Glutamatergic neuron (in vitro differentiated cells): Measurements from ENCODE around the gene RNU7-1. TPM values are rescaled to one million over a fixed set of nuclear protein-coding genes. Genes with fewer than 3 reads are reported as not detected.
"Not testable (repeated sequence)": the region's sequence is repeated elsewhere in the genome, so short reads cannot be mapped to it uniquely, and the experiment has no call there.

Source experiments
- DNase-seq: peaks from one replicate; pipeline ENCODE4 v3.0.0; 2022
- H3K27ac Mint-ChIP-seq: one replicate; pipeline ENCODE4 v1.8.0; 2020; ENCODE audit warnings: mild to moderate bottlenecking, mixed read lengths, inconsistent platforms; ENCODE audit not compliant: unreplicated experiment
- H3K27me3 Mint-ChIP-seq: one replicate; pipeline ENCODE4 v1.8.0; 2020; ENCODE audit warnings: mild to moderate bottlenecking, moderate library complexity, mixed read lengths, inconsistent platforms; ENCODE audit not compliant: unreplicated experiment
- H3K36me3 Mint-ChIP-seq: one replicate; pipeline ENCODE4 v1.8.0; 2020; ENCODE audit warnings: mild to moderate bottlenecking, mixed read lengths, inconsistent platforms; ENCODE audit not compliant: unreplicated experiment
- H3K4me1 Mint-ChIP-seq: one replicate; pipeline ENCODE4 v1.8.0; 2020; ENCODE audit warnings: mild to moderate bottlenecking, low read depth, mixed read lengths, inconsistent platforms; ENCODE audit not compliant: unreplicated experiment
- H3K4me3 Mint-ChIP-seq: one replicate; pipeline ENCODE4 v1.8.0; 2020; ENCODE audit warnings: mild to moderate bottlenecking, mixed read lengths, inconsistent platforms; ENCODE audit not compliant: unreplicated experiment
- H3K9me3 Mint-ChIP-seq: one replicate; pipeline ENCODE4 v1.8.0; 2020; ENCODE audit warnings: mild to moderate bottlenecking, moderate library complexity, mixed read lengths, inconsistent platforms; ENCODE audit not compliant: unreplicated experiment
- CTCF ChIP-seq: fragments of 200-600 bp; sonication (generic); IDR thresholded peaks from one replicate; pipeline ENCODE4 v1.5.0; 2021; ENCODE audit not compliant: partially characterized antibody, unreplicated experiment
- total RNA-seq: library from RNA; stranded (reverse); fragmentation: NEBNext Ultra II Directional; extraction: Animal tissue kit (Norgen Biotek cat#: 25700); gene quantifications from one replicate; pipeline ENCODE4 v1.2.1, GENCODE V29; 2021; ENCODE audit not compliant: unreplicated experiment

The RNU7-1 gene
- total RNA-seq, 1 donor from 2014 or later = not detected

GRCh38 chr12:6905414-6906040 lies 38.1 kb upstream of the RNU7-1 start:
- H3K4me3 Mint-ChIP-seq = no peak overlapping the region
- TF ChIP-seq CTCF = no peak
- no peaks in the 10 kb centered on the region for H3K4me1 Mint-ChIP-seq
- no peak overlapping the region for H3K27ac Mint-ChIP-seq
- DNase-seq = no peak
- H3K36me3 Mint-ChIP-seq = no peaks in the 10 kb centered on the region
- H3K9me3 Mint-ChIP-seq = peaks cover 7% of the 10 kb centered on the region
- peaks cover 1% of the 10 kb centered on the region for H3K27me3 Mint-ChIP-seq

- H3K4me1 Mint-ChIP-seq, H3K27ac Mint-ChIP-seq, DNase-seq, H3K27me3 Mint-ChIP-seq, H3K4me3 Mint-ChIP-seq, H3K36me3 Mint-ChIP-seq: not testable (repeated sequence)
- peaks cover 12% of the 10 kb centered on the region for H3K9me3 Mint-ChIP-seq
Observed at GRCh38 chr12:6908141-6908540, 35.5 kb upstream of the RNU7-1 start.

- Mint-ChIP-seq H3K36me3 (no peaks in the 10 kb centered on the region), H3K4me3 (no peak overlapping the region), H3K27me3 (peaks cover 11% of the 10 kb centered on the region), H3K9me3 (peaks cover 7% of the 10 kb centered on the region), H3K4me1 (peaks cover 2% of the 10 kb centered on the region), H3K27ac (no peak overlapping the region)
- no peak for DNase-seq
- TF ChIP-seq CTCF = no peak
Observed at GRCh38 chr12:6909421-6910145, 34.0 kb upstream of the RNU7-1 start.

GRCh38 chr12:6912164-6912935 lies 31.3 kb upstream of the RNU7-1 start:
- H3K4me3 Mint-ChIP-seq = no peak overlapping the region
- no peak for TF ChIP-seq CTCF
- H3K36me3 Mint-ChIP-seq = no peaks in the 10 kb centered on the region
- peaks cover 7% of the 10 kb centered on the region for H3K9me3 Mint-ChIP-seq
- no peak overlapping the region for H3K27ac Mint-ChIP-seq
- H3K4me1 Mint-ChIP-seq = peaks cover 5% of the 10 kb centered on the region
- DNase-seq = no peak
- peaks cover 16% of the 10 kb centered on the region for H3K27me3 Mint-ChIP-seq

GRCh38 chr12:6914246-6914946 lies 29.2 kb upstream of the RNU7-1 start, which contains the start of gene ENO2:
TSS of gene ENO2 (plus strand) at chr12:6914580. CDS start at chr12:6915833, 1,253 bp downstream.
- H3K4me1 Mint-ChIP-seq = peaks cover 5% of the 10 kb centered on the region
- no peak for TF ChIP-seq CTCF
- H3K27ac Mint-ChIP-seq = peak within 1 kb of the TSS; percentile 79
- H3K4me3 Mint-ChIP-seq = peak within 1 kb of the TSS; percentile 96
- DNase-seq = peak; percentile 78
- H3K36me3 Mint-ChIP-seq = no peaks in the 10 kb centered on the region
- peaks cover 19% of the 10 kb centered on the region for H3K27me3 Mint-ChIP-seq
- H3K9me3 Mint-ChIP-seq = peaks cover 7% of the 10 kb centered on the region
